HG03439 (cell line): ENCODE results near the gene PLSCR4.
A peak's percentile ranks its signal among the peaks of the same experiment; 100 is the strongest.

Source experiments
- ATAC-seq: cut with Tn5 transposase; IDR thresholded peaks from one replicate; pipeline ENCODE4 v1.9.1; 2021; ENCODE audit warnings: mild to moderate bottlenecking, moderate library complexity; ENCODE audit not compliant: unreplicated experiment

Gene PLSCR4

GRCh38 chr3:146195605-146196004 lies 55.3 kb downstream of the PLSCR4 start:
- ATAC-seq = no peak

DNA sequence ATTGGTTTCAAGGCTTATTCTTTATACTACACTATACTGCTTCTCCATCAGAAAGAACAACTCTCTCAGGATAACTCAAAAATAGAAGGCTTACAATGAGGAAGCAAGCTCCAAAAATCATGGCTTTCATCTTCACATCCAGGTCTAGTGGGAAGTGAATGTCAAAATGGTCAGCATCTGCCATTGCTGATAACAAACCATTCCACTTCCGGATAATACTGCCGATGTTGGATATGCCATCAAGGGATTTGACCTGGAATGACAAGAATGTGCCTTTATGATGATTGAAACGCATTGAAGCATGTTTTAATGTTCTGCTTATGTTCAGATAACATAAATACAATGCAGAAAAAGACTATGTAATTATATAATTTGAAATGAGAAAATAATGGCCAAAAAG lies 55.9 kb downstream of the PLSCR4 start:
- ATAC-seq = no peak

GRCh38 chr3:146191051-146191450 lies 59.9 kb downstream of the PLSCR4 start:
- ATAC-seq = no peak

DNA sequence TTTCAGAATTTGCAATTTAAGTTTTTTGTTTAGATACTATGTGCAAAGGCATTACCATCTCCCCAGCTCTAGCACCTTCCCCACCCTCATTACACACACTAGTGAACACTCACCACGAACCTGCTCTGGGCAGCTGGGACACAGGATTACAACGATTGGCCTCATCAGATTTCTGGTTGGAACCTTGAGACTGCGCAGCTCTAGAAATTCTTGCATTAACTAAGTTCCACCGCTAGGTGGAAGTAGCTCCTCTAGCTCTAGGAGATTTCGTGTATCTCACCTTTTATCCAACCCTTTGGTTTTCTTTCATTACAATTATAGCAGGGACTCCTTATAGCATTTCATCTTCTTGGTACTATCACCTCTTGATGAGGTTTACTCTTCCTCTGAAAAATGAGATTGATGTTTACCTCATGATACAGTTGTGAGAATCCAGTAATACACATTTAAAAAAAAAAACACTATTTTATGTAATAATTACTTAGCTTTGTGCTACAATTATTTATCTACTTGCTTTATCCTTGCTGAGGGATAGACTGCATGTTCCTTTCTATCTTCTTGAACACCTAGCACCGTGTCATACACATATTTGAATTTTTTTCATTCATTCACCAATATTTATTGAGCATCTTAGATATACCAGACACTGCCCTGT lies 61.3 kb downstream of the PLSCR4 start:
- ATAC-seq = peak; percentile 97

GRCh38 chr3:146187334-146187950 lies 63.5 kb downstream of the PLSCR4 start:
- ATAC-seq = no peak

- ATAC-seq = no peak
Measured at GRCh38 chr3:146184241-146185015, 66.5 kb downstream of the PLSCR4 start.

DNA sequence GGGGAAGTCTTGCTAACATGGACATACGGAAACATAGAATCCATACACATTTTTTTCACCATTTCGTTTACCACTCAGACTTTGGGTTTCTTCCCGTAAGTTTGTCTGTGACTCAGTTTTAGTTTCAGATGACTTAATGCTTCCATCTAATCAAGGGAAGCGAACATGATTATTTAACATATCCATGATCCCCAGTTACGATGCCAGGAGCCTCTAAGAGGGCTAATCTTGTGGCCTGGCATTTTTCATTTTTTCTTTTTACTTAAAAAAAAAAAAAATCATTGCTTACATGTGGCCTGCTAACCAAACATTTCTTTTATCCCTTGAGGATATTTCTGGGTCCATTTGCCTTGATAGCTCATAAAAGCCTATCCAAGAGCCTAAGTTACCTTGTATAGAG lies 69.7 kb downstream of the PLSCR4 start:
- no peak for ATAC-seq

DNA sequence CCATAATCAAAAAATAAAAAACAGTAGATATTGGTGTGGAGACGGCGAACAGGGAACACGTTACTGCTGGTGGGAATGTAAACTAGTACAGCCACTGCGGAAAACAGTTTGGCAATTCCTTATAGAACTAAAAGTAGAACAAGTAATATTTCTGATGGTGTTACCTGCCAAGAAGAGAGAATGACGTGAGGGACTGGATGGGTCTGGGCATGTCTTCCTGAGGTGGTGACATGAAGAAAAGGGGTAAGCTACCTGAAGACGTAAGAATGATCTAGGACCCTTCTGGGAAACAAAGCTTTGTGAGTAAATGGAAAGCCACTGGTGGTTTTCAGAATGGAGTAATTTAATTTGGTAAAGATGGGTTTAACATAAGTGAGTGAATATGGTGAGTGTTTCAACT lies 70.5 kb downstream of the PLSCR4 start:
- no peak for ATAC-seq

DNA sequence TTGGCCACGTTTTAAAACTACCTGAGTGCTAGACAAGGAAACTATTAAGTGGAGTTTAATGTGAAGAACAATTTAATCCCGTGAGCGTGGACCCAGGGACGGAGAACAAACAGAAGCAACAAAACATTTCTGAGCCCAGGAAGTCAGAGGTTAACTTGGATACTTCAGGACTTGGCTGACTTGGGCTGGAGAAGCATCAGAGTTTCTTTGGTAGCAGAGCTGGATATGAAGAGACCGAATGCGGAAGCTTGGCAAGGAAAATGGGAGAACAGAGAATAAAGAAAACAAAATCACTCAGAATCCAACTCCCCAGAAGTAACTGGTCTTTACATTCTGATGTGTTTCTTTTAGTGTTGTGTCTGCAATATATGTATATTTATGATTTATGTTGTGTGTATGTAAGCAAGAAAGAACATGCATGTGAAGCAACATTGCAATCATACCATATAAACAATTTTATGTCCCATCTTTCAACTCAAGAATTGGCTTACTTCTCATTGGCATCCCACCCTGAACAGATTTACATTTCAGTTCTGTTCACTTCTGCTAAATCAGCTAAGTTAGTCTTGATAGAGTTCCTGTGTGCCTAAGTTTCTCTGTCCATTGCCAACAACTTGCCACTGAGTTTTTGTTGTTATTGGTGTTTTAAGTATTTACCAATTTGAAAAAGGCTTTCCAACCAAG lies 72.8 kb downstream of the PLSCR4 start:
- ATAC-seq = no peak

DNA sequence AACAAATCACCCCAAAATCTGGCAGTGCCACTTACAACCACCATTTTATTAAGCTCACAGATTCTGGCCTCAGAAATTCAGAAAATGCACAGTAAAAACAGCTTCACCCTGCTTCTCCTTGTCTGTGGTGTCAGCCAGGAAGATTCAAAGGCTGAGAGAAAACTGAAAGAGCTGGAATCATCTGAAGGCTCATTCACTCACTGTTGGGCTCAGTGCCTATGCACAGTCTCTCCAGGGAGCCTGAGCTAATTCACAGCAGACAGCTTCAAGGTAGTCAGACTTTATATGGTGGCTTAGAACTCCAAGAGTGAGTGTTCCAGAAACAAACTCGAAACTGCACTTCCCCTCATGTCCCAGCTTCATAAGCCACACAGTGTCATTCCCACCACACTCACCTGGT lies 73.4 kb downstream of the PLSCR4 start:
- no peak for ATAC-seq

DNA sequence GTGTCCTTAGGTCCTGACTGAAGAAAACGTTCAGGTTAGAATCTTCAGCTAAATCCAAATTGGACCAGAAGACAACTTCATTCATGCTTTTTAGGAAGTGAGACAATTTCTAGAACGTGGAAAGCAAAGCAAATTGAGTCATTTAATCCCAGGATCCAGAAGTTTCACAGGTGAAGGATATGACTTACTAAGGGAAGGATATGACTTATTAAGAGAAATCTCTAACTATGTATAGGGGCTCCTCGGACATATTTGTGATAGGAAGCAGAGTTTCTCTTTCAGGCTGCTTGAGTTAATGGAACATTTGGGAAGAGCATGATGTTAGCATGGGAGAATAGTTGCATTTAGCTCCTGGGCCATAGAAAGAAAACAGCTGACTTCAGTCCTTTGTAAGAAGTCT lies 73.8 kb downstream of the PLSCR4 start:
- no peak for ATAC-seq

DNA sequence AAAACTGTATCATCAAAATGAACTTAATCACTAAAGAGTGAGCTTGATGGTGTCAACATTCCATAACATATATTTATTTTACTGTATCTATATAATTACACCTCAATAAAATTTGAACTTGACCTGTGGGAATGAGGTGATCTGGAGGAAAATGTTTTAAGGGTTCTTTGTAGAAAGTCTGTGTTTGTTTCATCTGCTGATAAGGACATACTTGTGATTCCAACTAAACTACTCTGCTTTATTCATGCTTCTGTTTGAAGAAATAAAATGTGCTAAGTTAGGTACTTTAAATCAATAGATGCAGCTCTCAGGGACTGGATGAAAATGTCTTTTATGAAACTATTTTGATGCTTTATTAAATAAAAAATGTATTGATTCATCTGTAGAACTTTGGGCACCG lies 78.3 kb downstream of the PLSCR4 start:
- ATAC-seq = no peak

GRCh38 chr3:146170591-146170990 lies 80.3 kb downstream of the PLSCR4 start:
- ATAC-seq = no peak

- no peak for ATAC-seq
Measured at GRCh38 chr3:146169891-146170290, 81.0 kb downstream of the PLSCR4 start.

DNA sequence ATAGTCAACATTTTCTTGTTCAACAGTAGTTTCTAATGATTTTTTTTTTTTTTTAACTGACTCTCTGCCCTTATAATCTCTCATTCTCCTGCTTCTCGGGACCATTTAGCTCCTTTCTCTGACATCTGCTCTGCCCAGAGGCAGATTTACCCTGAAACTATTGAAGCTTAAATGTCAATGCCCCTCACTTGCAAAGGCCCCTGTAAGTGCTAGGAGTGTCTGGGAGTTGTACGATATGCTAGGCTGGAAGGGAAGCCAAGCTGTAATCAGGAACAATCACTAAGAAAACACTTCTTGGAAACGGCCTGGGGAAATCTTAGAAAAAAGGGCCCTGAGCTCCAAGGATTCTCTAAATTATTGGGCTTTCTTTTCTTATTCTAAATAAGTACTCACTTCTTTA lies 84.1 kb downstream of the PLSCR4 start:
- no peak for ATAC-seq

GRCh38 chr3:146166415-146166821 lies 84.5 kb downstream of the PLSCR4 start:
- ATAC-seq = no peak

DNA sequence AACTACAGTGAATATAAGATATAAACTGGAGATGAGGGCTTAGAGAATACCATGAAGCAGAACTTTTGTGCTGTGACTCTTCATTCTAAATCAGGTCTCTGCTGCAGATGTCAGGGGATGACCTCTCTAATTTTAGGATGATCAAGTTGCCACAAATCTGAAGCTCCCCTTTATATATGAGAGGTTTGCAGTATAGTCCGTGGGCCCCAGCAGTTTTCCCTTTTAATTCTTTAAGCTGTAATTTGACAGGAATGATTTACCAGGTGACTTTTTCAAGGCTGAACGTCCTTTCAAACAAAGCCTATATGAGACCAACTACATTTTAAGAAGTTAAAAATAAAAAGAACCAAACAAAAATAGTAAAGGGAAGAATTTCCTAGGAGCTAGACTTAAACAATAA lies 85.0 kb downstream of the PLSCR4 start:
- ATAC-seq = no peak

DNA sequence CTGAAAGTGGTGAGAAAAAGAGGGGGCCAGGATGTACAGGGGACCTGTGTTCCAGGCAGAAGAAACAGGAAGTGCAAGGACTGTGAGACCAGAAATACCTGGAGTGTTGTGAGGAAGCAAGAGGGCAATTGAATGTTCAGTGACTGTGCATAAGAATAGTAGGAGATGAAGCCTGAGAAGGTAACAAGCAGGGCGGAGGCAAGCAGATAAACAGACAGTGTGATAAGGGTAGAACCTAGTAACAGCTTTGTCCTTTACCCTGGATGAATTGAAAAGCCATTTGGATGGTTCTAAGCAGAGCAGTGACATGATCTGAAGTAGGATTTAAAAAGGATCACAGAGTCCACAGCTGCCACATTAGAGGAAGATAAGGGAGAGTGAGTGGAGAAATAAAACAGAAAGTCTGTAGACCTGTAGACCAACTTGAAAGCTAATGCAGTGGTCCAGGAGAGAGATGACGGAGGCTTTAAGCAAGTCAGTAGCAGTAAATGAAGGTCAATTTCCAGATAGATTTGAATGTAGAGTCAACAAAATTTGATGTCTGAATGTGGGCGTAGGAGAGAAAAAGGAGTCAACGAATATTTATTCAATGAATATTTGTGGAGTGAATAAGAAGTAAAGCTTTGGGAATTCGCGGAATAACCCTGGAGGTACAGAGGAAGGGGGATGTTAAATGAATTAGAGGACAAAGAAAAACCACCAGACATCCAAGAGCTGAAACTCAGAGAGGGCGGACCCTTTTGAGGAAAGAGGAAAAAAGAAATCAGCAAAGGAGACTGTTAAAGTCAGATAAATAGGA lies 85.7 kb downstream of the PLSCR4 start:
- no peak for ATAC-seq

DNA sequence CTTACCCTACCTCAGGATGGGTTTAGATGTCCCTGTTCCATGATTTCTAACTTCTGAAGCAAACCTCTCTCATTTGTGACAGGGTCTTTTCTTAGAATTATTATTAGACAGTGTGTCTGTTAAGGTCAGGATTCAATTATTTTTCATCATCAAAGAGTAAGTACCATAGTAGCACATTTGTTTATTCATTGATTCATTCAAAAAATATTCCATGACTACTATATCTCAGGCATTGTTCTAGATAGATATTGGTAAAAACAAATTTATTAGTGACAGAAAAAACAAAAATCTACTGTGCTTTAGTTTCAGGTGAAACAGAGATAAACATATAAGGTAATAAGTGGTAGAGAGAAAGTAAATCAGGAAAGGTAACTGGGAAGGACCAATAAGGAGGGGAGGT lies 86.4 kb downstream of the PLSCR4 start:
- ATAC-seq = no peak

GRCh38 chr3:146164071-146164470 lies 86.8 kb downstream of the PLSCR4 start:
- no peak for ATAC-seq

DNA sequence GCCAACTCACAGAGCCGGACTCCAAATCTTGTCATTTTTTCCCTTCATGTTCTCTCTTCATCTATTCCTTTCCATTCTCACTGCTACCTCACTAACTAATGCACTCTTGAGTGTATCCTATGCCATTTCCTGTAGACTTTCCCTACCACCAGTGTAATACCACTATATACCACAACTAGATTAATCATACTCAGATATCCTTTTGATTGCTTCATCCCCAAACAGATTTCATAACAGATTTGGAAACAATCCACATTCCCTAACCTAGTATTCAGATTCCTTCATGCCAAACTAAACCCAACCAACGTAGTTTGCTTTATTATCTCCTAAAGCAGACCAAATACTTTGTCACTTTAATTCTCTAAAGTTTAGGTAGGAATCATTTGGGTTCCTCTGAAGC lies 87.3 kb downstream of the PLSCR4 start:
- no peak for ATAC-seq
